Stimulated activated CD8-positive, alpha-beta memory T cell treated with anti-CD3 and anti-CD28 coated beads, Interleukin-15, amount 100 ng/mL, for 24 hours (primary cell): ENCODE measurements around the gene BMP5.

ENCODE experiments used
- DNase-seq: peaks from one replicate; pipeline ENCODE4 v3.0.0-alpha.2; 2020; ENCODE audit warnings: low read depth

BMP5 gene

GRCh38 chr6:55872866-55873265, 2.5 kb downstream of the BMP5 start:
- DNase-seq = no peak

- DNase-seq = no peak
Measured at GRCh38 chr6:55870181-55870813, 5.1 kb downstream of the BMP5 start.

DNA sequence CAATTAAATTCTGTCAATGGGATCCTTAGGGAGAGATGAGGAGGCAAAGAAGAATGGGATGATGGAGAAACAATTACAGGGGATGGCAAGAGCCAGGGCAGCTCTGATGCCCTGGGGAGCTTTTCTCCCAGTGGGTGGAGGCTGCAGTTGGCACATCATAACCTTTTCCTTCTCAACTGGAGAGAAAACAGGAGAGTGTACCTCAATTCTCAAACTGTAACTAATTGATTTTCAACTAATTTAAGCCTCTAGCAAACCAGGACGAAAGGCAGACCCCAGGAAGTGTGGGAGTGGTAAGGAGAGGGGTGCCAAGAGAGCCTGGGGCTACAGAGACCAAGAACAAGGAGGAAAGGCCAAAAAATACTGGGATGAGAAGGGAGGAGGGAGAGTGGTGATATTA, 5.7 kb downstream of the BMP5 start:
- no peak for DNase-seq

- DNase-seq = no peak
Measured at GRCh38 chr6:55868771-55869479, 6.5 kb downstream of the BMP5 start.

DNA sequence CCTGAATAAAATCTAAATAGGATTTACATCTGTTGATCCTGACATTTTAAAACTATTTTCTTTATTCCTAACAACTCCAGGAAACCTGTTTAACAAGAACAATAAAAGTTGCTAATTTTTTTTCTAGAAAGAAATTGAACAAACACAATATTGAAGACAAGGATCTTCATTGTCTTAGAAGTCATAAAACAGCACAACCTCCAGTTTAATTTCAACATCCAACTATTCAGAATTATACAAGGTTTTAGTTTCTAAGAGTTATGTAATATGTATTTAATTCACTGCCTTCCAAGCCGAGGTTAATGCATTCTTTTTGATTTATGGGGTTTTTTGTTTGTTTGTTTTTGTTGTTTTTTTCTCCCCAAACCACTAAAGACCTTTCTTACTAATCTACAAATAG, 7.2 kb downstream of the BMP5 start:
- no peak for DNase-seq

- DNase-seq = no peak
Measured at GRCh38 chr6:55866128-55866527, 9.3 kb downstream of the BMP5 start.

- DNase-seq = no peak
Measured at GRCh38 chr6:55853008-55854001, 22.1 kb downstream of the BMP5 start.

GRCh38 chr6:55841341-55841740, 34.0 kb downstream of the BMP5 start:
- no peak for DNase-seq

- no peak for DNase-seq
Measured at GRCh38 chr6:55839080-55839479, 36.3 kb downstream of the BMP5 start.

DNA sequence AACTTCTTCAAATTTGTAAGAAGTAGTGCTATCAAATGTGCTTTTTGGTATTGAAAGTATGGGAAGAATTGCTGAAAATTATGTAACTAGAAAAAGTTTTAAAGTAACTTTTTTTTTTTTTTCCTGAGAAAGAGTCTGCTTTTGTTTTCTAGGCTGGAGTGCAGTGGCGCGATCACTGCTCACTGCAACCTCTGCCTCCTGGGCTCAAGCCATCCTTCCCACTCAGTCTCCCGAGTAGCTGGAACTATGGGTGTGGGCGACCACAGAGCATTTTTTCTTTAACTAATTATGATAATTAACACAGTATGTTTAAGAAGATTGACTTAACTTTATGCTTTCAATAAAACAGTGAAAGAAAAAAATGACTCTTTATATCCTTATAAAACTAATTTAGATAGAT, 38.4 kb downstream of the BMP5 start:
- DNase-seq = no peak

DNA sequence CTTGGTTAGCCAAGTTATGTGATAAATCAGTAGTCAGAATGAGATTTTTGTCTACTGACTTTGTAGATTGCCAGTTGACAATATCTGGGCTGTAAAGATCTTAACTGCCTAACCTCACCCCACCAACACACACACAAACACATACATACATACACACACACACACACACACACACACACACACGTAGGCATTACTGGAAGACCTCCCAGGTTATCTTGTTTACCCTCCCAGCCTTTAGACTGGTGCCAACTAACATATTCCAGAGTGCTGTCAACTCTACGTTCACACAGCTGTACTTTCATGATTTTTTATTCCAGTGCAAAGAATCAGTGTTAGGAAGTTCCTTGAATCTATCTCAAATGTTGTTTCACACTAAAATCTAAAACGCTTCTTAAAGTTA, 38.9 kb downstream of the BMP5 start:
- DNase-seq = no peak

DNA sequence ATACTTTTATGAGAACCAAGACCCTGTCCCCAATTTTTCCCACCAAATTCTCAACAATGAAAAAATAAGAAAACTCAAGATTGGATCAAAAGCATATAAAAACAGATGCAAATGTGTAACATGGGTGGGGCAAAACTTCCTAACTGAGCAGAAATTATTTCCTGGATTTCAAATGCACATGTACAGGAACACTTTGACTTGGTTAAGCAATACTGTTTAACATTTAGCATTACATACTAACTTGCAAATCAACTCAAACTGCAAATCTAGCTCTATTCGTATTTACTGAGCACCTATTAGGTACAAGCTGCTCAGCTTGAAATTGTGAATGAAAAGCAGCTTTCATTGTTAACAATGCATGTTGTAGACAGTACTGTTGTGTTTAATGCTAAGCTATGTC, 40.2 kb downstream of the BMP5 start:
- no peak for DNase-seq

DNA sequence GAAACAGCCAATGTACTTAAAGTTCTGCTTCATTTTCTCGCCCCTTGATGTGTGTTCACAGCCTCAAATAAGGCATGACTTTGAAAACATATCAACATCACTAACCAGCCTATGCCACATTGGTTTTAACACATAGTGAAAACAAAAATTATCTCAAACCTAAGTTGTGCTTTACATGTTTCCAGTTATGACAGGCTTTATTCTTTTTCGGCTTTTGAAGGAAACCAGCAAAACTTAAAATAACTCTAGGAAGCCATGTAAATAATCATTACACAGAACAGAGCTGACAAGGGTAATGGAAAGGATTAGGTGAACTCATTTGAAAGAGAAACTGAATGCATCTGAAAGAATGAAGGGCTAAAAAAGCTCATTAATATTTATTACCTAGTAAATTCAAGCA, 42.1 kb downstream of the BMP5 start:
- DNase-seq = no peak

DNA sequence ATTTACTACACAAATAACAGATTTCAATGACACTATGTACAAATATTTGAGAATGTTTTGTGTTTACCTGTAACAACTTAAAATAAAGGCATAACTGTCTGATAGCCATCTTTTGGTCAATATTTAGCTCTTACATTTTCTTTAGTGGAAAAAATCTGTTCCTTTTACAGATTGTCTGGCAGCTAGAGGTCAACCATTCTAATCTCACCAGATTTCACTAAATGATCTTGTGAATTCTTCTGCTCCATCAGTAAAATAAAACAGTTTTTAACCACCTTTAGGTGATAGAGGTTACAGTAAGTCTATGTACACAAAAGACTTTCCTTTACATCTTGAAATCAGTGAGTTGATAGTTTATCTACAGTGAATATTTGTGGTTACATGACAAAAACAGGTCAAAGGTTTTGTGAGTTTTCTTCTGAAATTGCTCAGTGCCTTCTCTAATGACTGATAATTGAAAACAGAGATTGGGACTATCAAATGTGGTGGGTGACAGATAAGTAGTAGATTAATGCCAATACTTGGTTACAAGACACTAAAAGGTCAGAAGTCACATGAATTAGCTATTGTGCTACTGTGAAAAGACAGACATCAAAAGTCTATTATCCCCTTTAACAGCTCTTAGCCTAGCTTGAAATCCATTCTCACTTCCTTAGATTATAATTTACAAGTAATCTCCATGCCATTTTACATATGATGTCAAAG, 47.4 kb downstream of the BMP5 start:
- DNase-seq = no peak

- DNase-seq = no peak
Measured at GRCh38 chr6:55826941-55827340, 48.4 kb downstream of the BMP5 start.

- no peak for DNase-seq
Measured at GRCh38 chr6:55825402-55826051, 49.9 kb downstream of the BMP5 start.

- no peak for DNase-seq
Measured at GRCh38 chr6:55822815-55823214, 52.6 kb downstream of the BMP5 start.

DNA sequence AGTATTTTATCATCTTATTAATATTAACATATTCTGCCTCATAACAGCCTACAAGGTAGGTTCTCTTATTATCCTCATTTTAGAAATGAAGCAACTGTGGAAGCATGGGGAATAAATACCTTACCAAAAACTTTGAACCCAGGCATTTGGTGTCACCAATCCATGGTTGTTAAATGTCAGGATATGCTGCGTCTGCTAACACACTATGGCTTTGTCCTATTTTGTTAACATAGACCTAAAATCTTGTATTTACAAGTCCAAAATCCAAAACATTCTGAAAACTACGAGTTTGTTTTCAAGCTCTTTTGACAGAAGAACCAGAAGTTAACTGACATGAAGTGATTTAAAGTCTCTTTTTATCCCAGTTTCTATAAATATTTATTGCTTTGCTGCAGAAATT, 53.4 kb downstream of the BMP5 start:
- no peak for DNase-seq

DNA sequence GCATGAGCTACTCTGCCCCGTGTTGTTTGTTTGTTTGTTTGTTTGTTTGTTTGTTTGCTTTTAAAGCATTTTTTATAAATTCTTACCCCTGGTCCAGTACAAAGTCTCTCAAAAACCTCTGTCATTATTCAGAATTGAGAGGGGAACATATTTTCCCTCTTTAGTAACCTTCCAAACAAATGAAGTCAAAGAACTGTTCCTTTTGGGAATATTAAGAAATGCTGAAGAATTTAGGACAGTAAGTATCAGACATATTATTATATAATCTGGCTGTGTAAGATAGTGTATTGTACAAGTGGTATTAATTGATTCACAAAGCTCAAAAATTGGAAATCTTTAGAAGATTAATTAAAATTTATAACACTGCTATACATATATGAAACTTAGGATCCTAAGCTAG, 54.7 kb downstream of the BMP5 start:
- no peak for DNase-seq

GRCh38 chr6:55819811-55820210, 55.6 kb downstream of the BMP5 start:
- no peak for DNase-seq

- no peak for DNase-seq
Measured at GRCh38 chr6:55818482-55818881, 56.9 kb downstream of the BMP5 start.

DNA sequence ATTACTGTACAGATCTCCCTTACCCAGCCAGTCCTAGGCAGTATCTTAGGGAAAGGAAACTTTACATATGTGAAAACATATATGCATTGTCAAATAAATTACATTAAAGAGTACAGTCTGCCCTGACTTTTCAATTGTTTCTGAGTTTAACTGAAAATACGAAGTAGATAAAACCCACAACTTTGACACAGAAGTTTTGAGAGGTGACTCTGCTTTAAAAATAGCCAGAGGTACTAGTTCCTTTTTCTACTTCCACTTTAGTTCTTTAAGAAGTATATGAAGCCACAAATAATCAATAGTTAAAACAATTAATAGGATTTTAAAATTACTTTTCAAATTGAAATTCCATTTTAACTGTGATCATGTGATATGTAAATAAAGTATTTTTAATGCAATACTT, 62.9 kb downstream of the BMP5 start:
- DNase-seq = no peak
